OCI-LY7 (cell line): ENCODE results near the gene MUC3A.

ENCODE experiments used
- EZH2phosphoT487 ChIP-seq: fragments of 200-600 bp; sonication (generic); IDR thresholded peaks from 2 replicates; pipeline ENCODE4 v1.6.1; 2018; ENCODE audit warnings: low read depth, borderline replicate concordance, mild to moderate bottlenecking, mixed run types, antibody characterized with exemption, low read length, moderate library complexity, mixed read lengths
- TF ChIP-seq, protein P1 (sequence below): fragments of 200-600 bp; sonication (generic); conservative IDR thresholded peaks from 2 replicates; pipeline ENCODE4 v1.5.1; 2014; ENCODE audit warnings: mild to moderate bottlenecking, antibody characterized with exemption, low read length, moderate library complexity, mixed read lengths

DNA sequence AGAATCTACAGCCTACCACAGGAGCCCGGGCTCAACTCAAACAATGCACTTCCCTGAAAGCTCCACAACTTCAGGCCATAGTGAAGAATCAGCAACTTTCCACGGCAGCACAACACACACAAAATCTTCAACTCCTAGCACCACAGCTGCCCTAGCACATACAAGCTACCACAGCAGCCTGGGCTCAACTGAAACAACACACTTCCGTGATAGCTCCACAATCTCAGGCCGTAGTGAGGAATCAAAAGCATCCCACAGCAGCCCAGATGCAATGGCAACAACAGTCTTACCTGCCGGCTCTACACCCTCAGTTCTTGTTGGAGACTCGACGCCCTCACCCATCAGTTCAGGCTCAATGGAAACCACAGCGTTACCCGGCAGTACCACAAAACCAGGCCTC is 42.3 kb downstream of the MUC3A start:
- TF ChIP-seq, protein P1, sequence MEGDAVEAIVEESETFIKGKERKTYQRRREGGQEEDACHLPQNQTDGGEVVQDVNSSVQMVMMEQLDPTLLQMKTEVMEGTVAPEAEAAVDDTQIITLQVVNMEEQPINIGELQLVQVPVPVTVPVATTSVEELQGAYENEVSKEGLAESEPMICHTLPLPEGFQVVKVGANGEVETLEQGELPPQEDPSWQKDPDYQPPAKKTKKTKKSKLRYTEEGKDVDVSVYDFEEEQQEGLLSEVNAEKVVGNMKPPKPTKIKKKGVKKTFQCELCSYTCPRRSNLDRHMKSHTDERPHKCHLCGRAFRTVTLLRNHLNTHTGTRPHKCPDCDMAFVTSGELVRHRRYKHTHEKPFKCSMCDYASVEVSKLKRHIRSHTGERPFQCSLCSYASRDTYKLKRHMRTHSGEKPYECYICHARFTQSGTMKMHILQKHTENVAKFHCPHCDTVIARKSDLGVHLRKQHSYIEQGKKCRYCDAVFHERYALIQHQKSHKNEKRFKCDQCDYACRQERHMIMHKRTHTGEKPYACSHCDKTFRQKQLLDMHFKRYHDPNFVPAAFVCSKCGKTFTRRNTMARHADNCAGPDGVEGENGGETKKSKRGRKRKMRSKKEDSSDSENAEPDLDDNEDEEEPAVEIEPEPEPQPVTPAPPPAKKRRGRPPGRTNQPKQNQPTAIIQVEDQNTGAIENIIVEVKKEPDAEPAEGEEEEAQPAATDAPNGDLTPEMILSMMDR: no peak
- TF ChIP-seq EZH2phosphoT487: no peak
